SK-N-SH treated with all-trans-retinoic acid at 6 μM for 48 hours (cell line): ENCODE results near the gene IGFL1.

ENCODE experiments used
- ARNTL ChIP-seq: fragments of 450-650 bp; formaldehyde crosslinking; IDR thresholded peaks from 2 replicates; pipeline ENCODE4 v1.5.0; 2020; ENCODE audit warnings: low read depth, mild to moderate bottlenecking, moderate library complexity, borderline replicate concordance
- OSR1 ChIP-seq: fragments of 250-450 bp; sonication (Bioruptor Pico); IDR thresholded peaks from 2 replicates; pipeline ENCODE4 v1.8.0; 2022; ENCODE audit warnings: moderate library complexity, mild to moderate bottlenecking, inconsistent platforms
- RARB ChIP-seq: fragments of 250-450 bp; sonication (Bioruptor Pico); IDR thresholded peaks from 2 replicates; pipeline ENCODE4 v1.8.0; 2021; ENCODE audit warnings: mild to moderate bottlenecking, moderate library complexity
- TCF4 ChIP-seq: fragments of 250-450 bp; sonication (Bioruptor Pico); IDR thresholded peaks from 2 replicates; pipeline ENCODE4 v1.8.0; 2021; ENCODE audit warnings: mild to moderate bottlenecking, moderate library complexity, borderline replicate concordance
- ZFP3 ChIP-seq: fragments of 250-450 bp; sonication (Bioruptor Pico); IDR thresholded peaks from 2 replicates; pipeline ENCODE4 v1.5.0; 2020; ENCODE audit warnings: mild to moderate bottlenecking, moderate library complexity
- ZNF70 ChIP-seq: fragments of 450-650 bp; formaldehyde crosslinking; IDR thresholded peaks from 2 replicates; pipeline ENCODE4 v1.5.0; 2020; ENCODE audit warnings: mild to moderate bottlenecking, moderate library complexity
- TF ChIP-seq, protein P1 (sequence below): fragments of 250-450 bp; sonication (Bioruptor Pico); IDR thresholded peaks from 2 replicates; pipeline ENCODE4 v1.8.0; 2020; ENCODE audit warnings: mild to moderate bottlenecking, moderate library complexity, borderline replicate concordance
- TF ChIP-seq, protein P2 (sequence below): fragments of 250-450 bp; sonication (Bioruptor Pico); IDR thresholded peaks from 2 replicates; pipeline ENCODE4 v1.5.1; 2021; ENCODE audit warnings: mild to moderate bottlenecking, moderate library complexity

DNA sequence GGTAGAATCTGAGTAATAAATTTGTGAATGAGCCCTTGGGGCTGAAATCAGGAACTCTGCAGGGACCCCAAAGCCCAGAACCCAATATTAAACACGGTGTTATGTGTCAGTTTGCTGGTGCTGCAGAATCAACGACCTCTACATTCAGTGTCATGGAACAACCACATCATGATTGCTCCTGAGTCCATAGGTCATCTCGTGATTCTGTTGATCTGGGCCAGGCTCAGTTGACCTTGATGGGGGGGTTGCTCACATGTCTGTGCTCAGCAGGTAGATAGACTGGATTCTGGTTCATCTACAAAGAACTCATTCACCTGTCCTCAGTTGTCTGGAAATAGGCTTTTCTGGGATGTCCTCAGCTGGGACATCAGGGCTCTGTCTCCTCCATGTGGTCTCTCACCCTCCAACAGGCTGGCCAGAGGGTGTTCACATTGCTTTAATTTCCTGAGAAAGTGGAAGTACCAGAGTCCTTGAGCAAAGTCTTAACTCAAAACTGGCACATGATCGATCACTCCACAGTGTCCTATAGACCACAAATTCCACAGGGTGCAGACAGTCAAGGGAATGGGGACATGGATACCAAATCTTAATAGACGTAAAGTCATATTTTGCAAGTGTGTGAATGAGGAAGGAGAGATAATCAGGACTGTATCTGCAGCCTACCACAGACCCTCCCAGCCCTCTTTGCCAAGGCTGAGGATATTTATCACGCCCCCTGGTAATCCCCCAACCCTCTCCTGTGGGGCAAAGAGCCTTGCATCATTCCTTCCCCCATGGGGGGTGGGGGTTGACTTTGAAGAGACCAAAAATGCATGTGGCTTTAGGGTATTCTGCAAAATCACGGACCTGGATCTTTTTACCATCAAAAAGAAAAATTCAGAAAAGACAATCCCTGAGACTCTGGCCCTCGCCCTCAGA lies 39.3 kb upstream of the IGFL1 start:
- TF ChIP-seq, protein P1, sequence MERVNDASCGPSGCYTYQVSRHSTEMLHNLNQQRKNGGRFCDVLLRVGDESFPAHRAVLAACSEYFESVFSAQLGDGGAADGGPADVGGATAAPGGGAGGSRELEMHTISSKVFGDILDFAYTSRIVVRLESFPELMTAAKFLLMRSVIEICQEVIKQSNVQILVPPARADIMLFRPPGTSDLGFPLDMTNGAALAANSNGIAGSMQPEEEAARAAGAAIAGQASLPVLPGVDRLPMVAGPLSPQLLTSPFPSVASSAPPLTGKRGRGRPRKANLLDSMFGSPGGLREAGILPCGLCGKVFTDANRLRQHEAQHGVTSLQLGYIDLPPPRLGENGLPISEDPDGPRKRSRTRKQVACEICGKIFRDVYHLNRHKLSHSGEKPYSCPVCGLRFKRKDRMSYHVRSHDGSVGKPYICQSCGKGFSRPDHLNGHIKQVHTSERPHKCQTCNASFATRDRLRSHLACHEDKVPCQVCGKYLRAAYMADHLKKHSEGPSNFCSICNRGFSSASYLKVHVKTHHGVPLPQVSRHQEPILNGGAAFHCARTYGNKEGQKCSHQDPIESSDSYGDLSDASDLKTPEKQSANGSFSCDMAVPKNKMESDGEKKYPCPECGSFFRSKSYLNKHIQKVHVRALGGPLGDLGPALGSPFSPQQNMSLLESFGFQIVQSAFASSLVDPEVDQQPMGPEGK (CRISPR knock-in tag): no peak
- TF ChIP-seq OSR1: no peak
- no peak for TF ChIP-seq TCF4 (CRISPR knock-in tag)
- TF ChIP-seq ZNF70: no peak
- TF ChIP-seq RARB (CRISPR knock-in tag): no peak
- no peak for TF ChIP-seq ARNTL (CRISPR knock-in tag)
- TF ChIP-seq ZFP3: no peak
- TF ChIP-seq, protein P2, sequence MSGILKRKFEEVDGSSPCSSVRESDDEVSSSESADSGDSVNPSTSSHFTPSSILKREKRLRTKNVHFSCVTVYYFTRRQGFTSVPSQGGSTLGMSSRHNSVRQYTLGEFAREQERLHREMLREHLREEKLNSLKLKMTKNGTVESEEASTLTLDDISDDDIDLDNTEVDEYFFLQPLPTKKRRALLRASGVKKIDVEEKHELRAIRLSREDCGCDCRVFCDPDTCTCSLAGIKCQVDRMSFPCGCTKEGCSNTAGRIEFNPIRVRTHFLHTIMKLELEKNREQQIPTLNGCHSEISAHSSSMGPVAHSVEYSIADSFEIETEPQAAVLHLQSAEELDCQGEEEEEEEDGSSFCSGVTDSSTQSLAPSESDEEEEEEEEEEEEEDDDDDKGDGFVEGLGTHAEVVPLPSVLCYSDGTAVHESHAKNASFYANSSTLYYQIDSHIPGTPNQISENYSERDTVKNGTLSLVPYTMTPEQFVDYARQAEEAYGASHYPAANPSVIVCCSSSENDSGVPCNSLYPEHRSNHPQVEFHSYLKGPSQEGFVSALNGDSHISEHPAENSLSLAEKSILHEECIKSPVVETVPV (CRISPR knock-in tag): no peak
